ENCODE data around the gene STXBP1.

Gene STXBP1
- total RNA-seq, result 1.3 to 15.5 (median 4.7) reads per million in 9 experiments

DNA sequence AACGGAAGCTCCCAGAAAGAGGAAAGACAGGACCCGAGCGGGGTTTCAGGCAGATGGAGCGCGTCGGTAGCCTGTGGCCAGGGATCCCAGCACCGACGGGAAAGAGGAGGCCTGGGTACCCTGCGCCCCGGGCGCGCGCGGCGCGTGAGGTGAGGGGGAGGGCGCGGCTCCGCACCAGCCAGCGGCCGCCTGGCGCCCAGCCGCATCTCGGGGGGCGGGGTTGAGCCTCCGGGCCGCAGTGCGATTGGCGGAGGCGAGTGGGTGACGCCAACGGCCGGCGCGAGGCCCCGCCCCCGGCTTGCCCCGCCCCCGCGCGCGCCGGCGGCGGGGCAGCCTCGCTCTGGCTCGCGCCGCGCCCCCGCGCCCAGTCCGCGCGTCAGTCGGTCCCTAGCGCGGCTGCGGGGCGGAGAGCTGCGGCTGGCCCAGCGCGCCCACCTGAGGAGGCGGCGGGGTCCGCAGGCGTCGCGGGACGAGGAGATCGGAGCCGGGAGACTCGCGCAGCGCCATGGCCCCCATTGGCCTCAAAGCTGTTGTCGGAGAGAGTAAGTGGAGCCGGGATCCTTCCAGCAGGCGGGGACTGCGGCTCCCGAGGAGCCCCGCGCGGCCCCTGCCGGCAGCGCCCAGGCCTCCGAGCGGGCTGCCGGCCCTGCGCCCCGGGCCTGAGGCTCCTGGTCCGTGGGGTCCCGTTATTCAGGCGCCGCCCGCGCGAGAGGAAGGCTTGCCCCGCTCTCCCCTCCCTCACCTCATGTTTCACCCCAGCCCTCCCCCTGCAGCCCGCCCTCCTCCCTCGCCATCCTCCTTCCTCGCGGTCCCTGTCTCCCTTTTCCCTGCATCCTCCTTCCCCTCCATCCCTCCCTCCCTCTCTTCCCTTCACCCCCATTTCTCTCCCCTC lies at the start of gene STXBP1:
STXBP1 (plus strand) TSS at position 379 of the 892 bp plus-strand sequence; CDS start at position 506, 127 bp downstream.
- H3K27me3 Mint-ChIP-seq, result peaks cover 27 to 28% of the 10 kb centered on the region in 2 donors
- peak within 1 kb of the TSS; percentile 77 to 81 for H3K27ac Mint-ChIP-seq

GRCh38 chr9:127562279-127562796 lies 49.7 kb upstream of the STXBP1 start:
- H3K4me1 Mint-ChIP-seq (ENCODE audit: low read depth in 2 of 2), result peaks cover 34 to 36% of the 10 kb centered on the region in 2 donors
- ATAC-seq (replicated peaks) (no peak), DNase-seq (no peak)
- peaks cover 3% of the 10 kb centered on the region for H3K36me3 Mint-ChIP-seq (ENCODE audit: insufficient read depth)
- no peak overlapping the region for H3K4me3 Mint-ChIP-seq
- H3K9me3 Mint-ChIP-seq, result no peaks in the 10 kb centered on the region
- no peaks in the 10 kb centered on the region for H3K27me3 Mint-ChIP-seq
- H3K27ac Mint-ChIP-seq, result peak overlapping the region in 1 of 2 donors; percentile 82

More for the DNA sequence above, at the start of gene STXBP1:
- H3K4me1 Mint-ChIP-seq (ENCODE audit: low read depth in 2 of 2), result peaks cover 23 to 29% of the 10 kb centered on the region in 2 donors
- H3K36me3 Mint-ChIP-seq (ENCODE audit: insufficient read depth), result peaks cover 14% of the 10 kb centered on the region
- peak within 1 kb of the TSS; percentile 92 to 98 for H3K4me3 Mint-ChIP-seq
- DNase-seq, result peak; percentile 76 to 85 (median 80)
- ATAC-seq (replicated peaks), result peak; percentile 78
- H3K9me3 Mint-ChIP-seq, result no peaks in the 10 kb centered on the region

GRCh38 chr9:127562841-127563401 lies 49.2 kb upstream of the STXBP1 start:
- Mint-ChIP-seq H3K9me3 (no peaks in the 10 kb centered on the region), H3K4me3 (no peak overlapping the region), H3K36me3 (ENCODE audit: insufficient read depth) (peaks cover 3% of the 10 kb centered on the region), H3K27ac (peak overlapping the region in 1 of 2 donors; percentile 69), H3K27me3 (no peaks in the 10 kb centered on the region), H3K4me1 (ENCODE audit: low read depth in 2 of 2) (peaks cover 39 to 40% of the 10 kb centered on the region in 2 donors)
- DNase-seq (no peak), ATAC-seq (replicated peaks) (no peak)

GRCh38 chr9:127563579-127563978 lies 48.5 kb upstream of the STXBP1 start:
- Mint-ChIP-seq H3K36me3 (ENCODE audit: insufficient read depth) (peaks cover 3% of the 10 kb centered on the region), H3K9me3 (no peaks in the 10 kb centered on the region), H3K27me3 (no peaks in the 10 kb centered on the region), H3K4me1 (ENCODE audit: low read depth in 2 of 2) (peaks cover 35% of the 10 kb centered on the region in 2 donors), H3K27ac (peak overlapping the region in 1 of 2 donors; percentile 69), H3K4me3 (no peak overlapping the region)
- no peak for ATAC-seq (replicated peaks)
- DNase-seq, result no peak

- Mint-ChIP-seq H3K27ac (peak overlapping the region in 1 of 2 donors; percentile 29), H3K27me3 (no peaks in the 10 kb centered on the region), H3K36me3 (ENCODE audit: insufficient read depth) (peaks cover 3% of the 10 kb centered on the region), H3K4me3 (no peak overlapping the region), H3K9me3 (no peaks in the 10 kb centered on the region), H3K4me1 (ENCODE audit: low read depth in 2 of 2) (peaks cover 34 to 39% of the 10 kb centered on the region in 2 donors)
- DNase-seq, result no peak
- ATAC-seq (replicated peaks), result no peak
These were observed 46.8 kb upstream of the STXBP1 start for GRCh38 chr9:127565231-127565630.

- Mint-ChIP-seq H3K4me3 (no peak overlapping the region), H3K27ac (peak overlapping the region in 1 of 2 donors; percentile 76), H3K27me3 (no peaks in the 10 kb centered on the region), H3K36me3 (ENCODE audit: insufficient read depth) (no peaks in the 10 kb centered on the region), H3K4me1 (ENCODE audit: low read depth in 2 of 2) (peaks cover 30 to 34% of the 10 kb centered on the region in 2 donors), H3K9me3 (no peaks in the 10 kb centered on the region)
- DNase-seq (no peak), ATAC-seq (replicated peaks) (no peak)
These were observed 45.6 kb upstream of the STXBP1 start for GRCh38 chr9:127566351-127567001.

DNA sequence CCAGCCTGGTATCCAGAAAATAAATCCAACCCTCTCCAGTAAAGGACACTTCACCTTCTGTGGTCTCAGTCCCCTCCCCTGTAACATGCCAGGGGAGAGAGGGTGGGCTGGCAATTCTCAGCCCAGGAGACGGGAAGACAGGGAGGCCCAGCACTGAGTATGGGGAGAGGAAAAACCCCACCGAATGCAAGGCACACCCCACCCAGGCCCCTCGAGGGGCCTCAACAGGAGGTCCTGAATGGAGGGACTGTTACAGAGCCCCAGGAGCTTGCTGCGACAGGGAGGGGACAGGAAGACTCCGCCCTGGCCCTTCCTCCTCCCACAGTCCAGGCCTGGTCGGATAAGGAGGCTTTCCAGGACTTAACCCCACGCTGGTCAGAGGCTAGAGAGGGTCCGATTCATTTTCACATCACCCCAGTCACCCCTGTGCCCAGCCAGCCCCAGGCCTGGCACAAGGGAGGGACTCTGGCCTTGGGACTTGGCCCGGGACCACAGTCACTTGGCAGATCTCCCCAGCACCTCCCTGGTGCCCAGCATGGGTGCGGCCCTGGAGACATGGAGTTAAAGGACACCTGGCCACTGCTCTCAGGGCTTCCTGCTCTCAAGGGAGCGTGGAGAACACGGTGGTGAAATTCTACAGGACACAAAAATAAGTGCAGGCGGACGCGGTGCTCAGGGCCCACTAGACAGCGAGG lies 44.9 kb upstream of the STXBP1 start:
- Mint-ChIP-seq H3K4me1 (ENCODE audit: low read depth in 2 of 2) (peaks cover 27 to 29% of the 10 kb centered on the region in 2 donors), H3K27me3 (no peaks in the 10 kb centered on the region), H3K27ac (peak overlapping the region; percentile 25 to 76), H3K9me3 (no peaks in the 10 kb centered on the region), H3K36me3 (ENCODE audit: insufficient read depth) (no peaks in the 10 kb centered on the region), H3K4me3 (peak overlapping the region; percentile 75 to 78)
- no peak for ATAC-seq (replicated peaks)
- DNase-seq, result no peak

- DNase-seq (no peak), ATAC-seq (replicated peaks) (no peak)
- Mint-ChIP-seq H3K36me3 (ENCODE audit: insufficient read depth) (no peaks in the 10 kb centered on the region), H3K4me3 (peak overlapping the region; percentile 75 to 78), H3K27ac (peak overlapping the region; percentile 35 to 76), H3K27me3 (no peaks in the 10 kb centered on the region), H3K9me3 (no peaks in the 10 kb centered on the region), H3K4me1 (ENCODE audit: low read depth in 2 of 2) (peaks cover 25 to 27% of the 10 kb centered on the region in 2 donors)
These were observed 44.1 kb upstream of the STXBP1 start for GRCh38 chr9:127567730-127568617.

DNA sequence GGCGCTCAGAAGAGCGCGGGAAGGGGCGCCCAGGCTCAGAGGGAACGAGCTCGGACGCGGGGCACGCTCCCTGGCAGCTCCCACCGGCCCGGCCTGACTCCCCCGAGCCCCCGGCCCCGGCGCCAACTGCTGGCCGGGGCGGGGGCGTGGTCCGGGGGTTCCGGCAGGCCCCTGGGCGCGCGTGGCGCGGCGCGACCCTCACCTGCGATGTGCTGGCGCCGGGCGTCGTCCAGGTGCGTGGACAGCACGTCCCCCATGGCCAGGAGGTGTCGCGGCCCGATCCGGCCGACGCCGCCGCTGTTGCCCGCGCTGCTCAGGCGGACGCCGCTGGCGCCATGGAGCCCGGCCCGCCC lies 43.5 kb upstream of the STXBP1 start:
- DNase-seq, result no peak
- H3K4me3 Mint-ChIP-seq, result peak overlapping the region; percentile 75 to 78
- no peak overlapping the region for H3K27ac Mint-ChIP-seq
- no peaks in the 10 kb centered on the region for H3K36me3 Mint-ChIP-seq (ENCODE audit: insufficient read depth)
- peak; percentile 28 for ATAC-seq (replicated peaks)
- no peaks in the 10 kb centered on the region for H3K27me3 Mint-ChIP-seq
- no peaks in the 10 kb centered on the region for H3K9me3 Mint-ChIP-seq
- peaks cover 23% of the 10 kb centered on the region in 2 donors for H3K4me1 Mint-ChIP-seq (ENCODE audit: low read depth in 2 of 2)

DNA sequence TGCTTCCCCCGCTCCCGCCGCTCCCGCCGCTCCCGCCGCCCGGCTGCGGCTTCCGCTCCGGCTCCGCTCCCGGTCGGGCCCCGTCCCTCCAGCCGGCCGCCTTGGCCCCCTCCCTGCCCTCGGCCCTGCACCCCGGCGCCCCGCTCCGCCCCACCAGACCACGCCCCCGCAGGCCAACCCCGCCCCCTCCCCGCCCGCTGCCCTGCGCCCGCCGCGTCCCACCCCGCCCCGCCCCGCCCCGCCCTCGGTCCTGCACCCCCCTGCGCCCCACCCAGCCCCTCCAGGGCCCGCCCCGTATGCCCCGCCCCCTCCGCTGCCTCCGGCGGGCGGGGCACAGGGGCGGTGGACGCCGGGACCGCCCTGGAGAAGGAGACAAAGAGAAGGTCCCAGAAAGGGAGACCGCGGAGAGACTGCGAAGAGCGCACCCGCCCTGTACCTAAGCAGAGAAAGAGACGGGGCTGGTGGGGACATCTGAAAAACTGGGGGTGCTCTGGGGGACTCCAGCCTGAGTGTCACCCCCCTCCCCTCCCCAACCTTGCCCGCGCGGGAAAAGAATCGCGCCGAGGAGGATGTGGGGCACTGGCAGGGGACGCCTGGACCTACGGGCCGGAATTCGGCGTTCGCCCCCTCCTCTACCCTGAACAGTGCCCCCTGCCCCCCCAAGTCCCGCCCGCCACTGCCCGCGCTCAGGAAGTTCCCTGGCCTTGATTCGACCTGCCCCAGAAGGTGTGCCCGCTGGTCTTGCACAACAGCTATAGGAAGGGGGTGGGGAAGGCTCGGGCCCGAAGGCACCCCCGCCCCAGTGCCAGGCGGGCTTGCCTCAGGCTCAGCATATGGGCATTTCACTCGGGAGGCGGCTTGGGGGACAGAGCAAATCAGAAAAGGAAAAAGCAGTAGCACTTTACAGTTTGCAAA lies 42.8 kb upstream of the STXBP1 start:
- peak; percentile 79 for ATAC-seq (replicated peaks)
- Mint-ChIP-seq H3K36me3 (ENCODE audit: insufficient read depth) (no peaks in the 10 kb centered on the region), H3K4me3 (peak overlapping the region; percentile 82 to 85), H3K9me3 (no peaks in the 10 kb centered on the region), H3K27ac (peak overlapping the region; percentile 72 to 89), H3K27me3 (no peaks in the 10 kb centered on the region), H3K4me1 (ENCODE audit: low read depth in 2 of 2) (peaks cover 23% of the 10 kb centered on the region in 2 donors)
- DNase-seq, result peak; percentile 58 to 65 (median 58)

GRCh38 chr9:127569886-127570401 lies 42.1 kb upstream of the STXBP1 start:
- peak in 2 of 3 experiments; percentile 11 to 26 for DNase-seq
- Mint-ChIP-seq H3K9me3 (no peaks in the 10 kb centered on the region), H3K27me3 (no peaks in the 10 kb centered on the region), H3K36me3 (ENCODE audit: insufficient read depth) (no peaks in the 10 kb centered on the region), H3K4me1 (ENCODE audit: low read depth in 2 of 2) (peaks cover 23% of the 10 kb centered on the region in 2 donors), H3K27ac (peak overlapping the region; percentile 72 to 89), H3K4me3 (peak overlapping the region; percentile 82 to 85)
- ATAC-seq (replicated peaks), result peak; percentile 61

Measured in effector memory CD8-positive, alpha-beta T cell (primary cell).